HEK293 (cell line): Measurements from ENCODE around the gene RNF4.

Experiments
- REPIN1 ChIP-seq: fragments of 450-650 bp; formaldehyde crosslinking; IDR thresholded peaks from 2 replicates; pipeline ENCODE4 v1.5.1; 2017; ENCODE audit warnings: missing biosample characterization, missing genetic modification characterization, low read depth
- TCF7L2 ChIP-seq: IDR thresholded peaks from 2 replicates; pipeline ENCODE4 v1.6.1; 2011; ENCODE audit warnings: low read depth, mild to moderate bottlenecking, inconsistent platforms, low read length, moderate library complexity, borderline replicate concordance
- ZNF274 ChIP-seq, 2 experiments: fragments of 200-500 bp in 1 of 2; fragments of 450-650 bp in 1 of 2; sonication (Bioruptor generic) in 1 of 2; formaldehyde crosslinking in 1 of 2; IDR thresholded peaks; 2 replicates each; pipeline versions ENCODE4 v1.5.1 to v1.6.1; 2014 to 2016; ENCODE audit warnings: borderline replicate concordance in 1 of 2, inconsistent platforms in 1 of 2, low read length in 1 of 2, missing biosample characterization in 1 of 2, missing genetic modification characterization in 1 of 2
- ZNF354C ChIP-seq: fragments of 450-650 bp; formaldehyde crosslinking; IDR thresholded peaks from 2 replicates; pipeline ENCODE4 v1.5.1; 2016; ENCODE audit warnings: missing biosample characterization, missing genetic modification characterization, low read depth, borderline replicate concordance
- ZNF837 ChIP-seq: fragments of 450-650 bp; formaldehyde crosslinking; IDR thresholded peaks from 2 replicates; pipeline ENCODE4 v1.5.1; 2016; ENCODE audit warnings: missing biosample characterization, missing genetic modification characterization
- TF ChIP-seq, protein P1 (sequence below): fragments of 450-650 bp; formaldehyde crosslinking; IDR thresholded peaks from 2 replicates; pipeline ENCODE4 v1.5.1; 2016; ENCODE audit warnings: missing biosample characterization, missing genetic modification characterization
- TF ChIP-seq, protein P2 (sequence below): fragments of 450-650 bp; formaldehyde crosslinking; IDR thresholded peaks from 2 replicates; pipeline ENCODE4 v1.5.1; 2016; ENCODE audit warnings: missing biosample characterization, missing genetic modification characterization

GRCh38 chr4:2432004-2432403, 36.9 kb upstream of the RNF4 start:
- TF ChIP-seq, protein P1, sequence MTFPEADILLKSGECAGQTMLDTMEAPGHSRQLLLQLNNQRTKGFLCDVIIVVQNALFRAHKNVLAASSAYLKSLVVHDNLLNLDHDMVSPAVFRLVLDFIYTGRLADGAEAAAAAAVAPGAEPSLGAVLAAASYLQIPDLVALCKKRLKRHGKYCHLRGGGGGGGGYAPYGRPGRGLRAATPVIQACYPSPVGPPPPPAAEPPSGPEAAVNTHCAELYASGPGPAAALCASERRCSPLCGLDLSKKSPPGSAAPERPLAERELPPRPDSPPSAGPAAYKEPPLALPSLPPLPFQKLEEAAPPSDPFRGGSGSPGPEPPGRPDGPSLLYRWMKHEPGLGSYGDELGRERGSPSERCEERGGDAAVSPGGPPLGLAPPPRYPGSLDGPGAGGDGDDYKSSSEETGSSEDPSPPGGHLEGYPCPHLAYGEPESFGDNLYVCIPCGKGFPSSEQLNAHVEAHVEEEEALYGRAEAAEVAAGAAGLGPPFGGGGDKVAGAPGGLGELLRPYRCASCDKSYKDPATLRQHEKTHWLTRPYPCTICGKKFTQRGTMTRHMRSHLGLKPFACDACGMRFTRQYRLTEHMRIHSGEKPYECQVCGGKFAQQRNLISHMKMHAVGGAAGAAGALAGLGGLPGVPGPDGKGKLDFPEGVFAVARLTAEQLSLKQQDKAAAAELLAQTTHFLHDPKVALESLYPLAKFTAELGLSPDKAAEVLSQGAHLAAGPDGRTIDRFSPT (tag by site-specific recombination) = no peak
- TF ChIP-seq ZNF274 (IDR thresholded peaks at IDR 0.05; ENCODE audit: low read length) (no peak), ZNF274 (tag by site-specific recombination; IDR thresholded peaks at IDR 0.05; ENCODE audit: borderline replicate concordance) (no peak), ZNF837 (tag by site-specific recombination) (no peak), REPIN1 (tag by site-specific recombination) (no peak), ZNF354C (tag by site-specific recombination) (no peak), TCF7L2 (no peak)
- TF ChIP-seq, protein P2, sequence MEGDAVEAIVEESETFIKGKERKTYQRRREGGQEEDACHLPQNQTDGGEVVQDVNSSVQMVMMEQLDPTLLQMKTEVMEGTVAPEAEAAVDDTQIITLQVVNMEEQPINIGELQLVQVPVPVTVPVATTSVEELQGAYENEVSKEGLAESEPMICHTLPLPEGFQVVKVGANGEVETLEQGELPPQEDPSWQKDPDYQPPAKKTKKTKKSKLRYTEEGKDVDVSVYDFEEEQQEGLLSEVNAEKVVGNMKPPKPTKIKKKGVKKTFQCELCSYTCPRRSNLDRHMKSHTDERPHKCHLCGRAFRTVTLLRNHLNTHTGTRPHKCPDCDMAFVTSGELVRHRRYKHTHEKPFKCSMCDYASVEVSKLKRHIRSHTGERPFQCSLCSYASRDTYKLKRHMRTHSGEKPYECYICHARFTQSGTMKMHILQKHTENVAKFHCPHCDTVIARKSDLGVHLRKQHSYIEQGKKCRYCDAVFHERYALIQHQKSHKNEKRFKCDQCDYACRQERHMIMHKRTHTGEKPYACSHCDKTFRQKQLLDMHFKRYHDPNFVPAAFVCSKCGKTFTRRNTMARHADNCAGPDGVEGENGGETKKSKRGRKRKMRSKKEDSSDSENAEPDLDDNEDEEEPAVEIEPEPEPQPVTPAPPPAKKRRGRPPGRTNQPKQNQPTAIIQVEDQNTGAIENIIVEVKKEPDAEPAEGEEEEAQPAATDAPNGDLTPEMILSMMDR = no peak
